OCI-LY1 (cell line): ENCODE results near the gene MRTFA.

Source experiments
- CTCF ChIP-seq: fragments of 200-600 bp; sonication (generic), shearing (Covaris generic); IDR thresholded peaks from 2 replicates; pipeline ENCODE4 v1.5.1; 2017; ENCODE audit warnings: mild to moderate bottlenecking, antibody characterized with exemption, low read length, moderate library complexity, mixed read lengths
- EZH2 ChIP-seq: fragments of 200-600 bp; sonication (generic), shearing (Covaris generic); IDR thresholded peaks from 2 replicates; pipeline ENCODE4 v1.8.0; 2017; ENCODE audit warnings: borderline replicate concordance, mixed run types, mild to moderate bottlenecking, antibody characterized with exemption, low read length, moderate library complexity, mixed read lengths

GRCh38 chr22:40529821-40530220 lies 106.7 kb downstream of the MRTFA start:
- no peak for TF ChIP-seq CTCF
- no peak for TF ChIP-seq EZH2
